Caco-2 (cell line): ENCODE data around the gene EN1. TPM values are rescaled to one million over a fixed set of nuclear protein-coding genes. Genes with fewer than 3 reads are reported as not detected.
A peak's percentile ranks its signal among the peaks of the same experiment; 100 is the strongest.

Experiments
- Bru-seq: library from RNA; stranded (reverse); fragments of 400-500 nt; gene quantifications from one replicate; lab custom pipeline; 2021; lab: Mats Ljungman, UMichigan
- BruChase-seq, 2 experiments: library from RNA; stranded (reverse); fragments of 400-500 nt; gene quantifications; one replicate each; lab custom pipeline; 2021; lab: Mats Ljungman, UMichigan
- BruUV-seq: library from RNA; stranded (reverse); fragments of 400-500 nt; replicated peaks from 2 replicates; lab custom pipeline; 2021; lab: Mats Ljungman, UMichigan
- CTCF ChIA-PET: fragments of 300-600 bp; sonication (Branson Sonifier 250); formaldehyde crosslinking; loops from one replicate; lab custom pipeline; 2022; ENCODE audit warnings: antibody characterized with exemption; lab: Charles Lee
- POLR2A ChIA-PET: fragments of 300-600 bp; sonication (Branson Sonifier 250); formaldehyde crosslinking; loops from one replicate; lab custom pipeline; 2022; ENCODE audit warnings: antibody characterized with exemption; lab: Charles Lee
- DNase-seq, 2 experiments: peaks; one replicate each; pipeline versions ENCODE4 v3.0.0 to v3.0.0-alpha.2; 2020 to 2022
- H3K27me3 ChIP-seq: replicated peaks from 2 replicates; pipeline ENCODE4 v1.6.0; 2011; ENCODE audit warnings: low read length; ENCODE audit not compliant: control insufficient read depth, insufficient read depth
- H3K36me3 ChIP-seq: 2 replicates; pipeline ENCODE4 v1.5.1; 2011; ENCODE audit warnings: low read length; ENCODE audit not compliant: control insufficient read depth, insufficient read depth
- H3K4me1 ChIP-seq: fragments of 250-450 bp; sonication (Bioruptor Pico); 2 replicates; pipeline ENCODE4 v1.5.1; 2020; ENCODE audit warnings: mild to moderate bottlenecking
- H3K4me3 ChIP-seq: 2 replicates; pipeline ENCODE4 v1.5.1; 2011; ENCODE audit warnings: low read depth, mild to moderate bottlenecking, control low read depth, low read length
- H3K9me3 ChIP-seq: fragments of 250-450 bp; sonication (Bioruptor Pico); 2 replicates; pipeline ENCODE4 v1.5.1; 2020; ENCODE audit warnings: mild to moderate bottlenecking, moderate library complexity
- H3K27ac Mint-ChIP-seq: one replicate; pipeline ENCODE4 v1.8.0; 2022; ENCODE audit warnings: mixed read lengths; ENCODE audit not compliant: unreplicated experiment
- H3K27me3 Mint-ChIP-seq: one replicate; pipeline ENCODE4 v1.8.0; 2022; ENCODE audit warnings: mixed read lengths; ENCODE audit not compliant: insufficient read depth, unreplicated experiment
- H3K36me3 Mint-ChIP-seq: one replicate; pipeline ENCODE4 v1.8.0; 2022; ENCODE audit warnings: mild to moderate bottlenecking, mixed read lengths; ENCODE audit not compliant: insufficient read depth, unreplicated experiment
- H3K4me1 Mint-ChIP-seq: one replicate; pipeline ENCODE4 v1.8.0; 2022; ENCODE audit warnings: low read depth, mixed read lengths; ENCODE audit not compliant: unreplicated experiment
- H3K4me3 Mint-ChIP-seq: one replicate; pipeline ENCODE4 v1.8.0; 2022; ENCODE audit warnings: mild to moderate bottlenecking, moderate library complexity, mixed read lengths; ENCODE audit not compliant: unreplicated experiment
- H3K9me3 Mint-ChIP-seq: one replicate; pipeline ENCODE4 v1.8.0; 2022; ENCODE audit warnings: mixed read lengths; ENCODE audit not compliant: unreplicated experiment
- intact Hi-C: fragments of 100-400 bp; cut with micrococcal nuclease; formaldehyde crosslinking; loops from one replicate; pipeline ENCODE4 v1.10.0; 2022; ENCODE audit not compliant: unreplicated experiment
- long read RNA-seq: library from polyadenylated mRNA; stranded (forward); transcript quantifications from one replicate; pipeline ENCODE4 v2.0.0, GENCODE V29; 2022
- total RNA-seq: library from RNA; stranded (reverse); gene quantifications from 2 replicates; pipeline ENCODE4 v1.2.3, GENCODE V29; 2022
- TF ChIP-seq, protein P1 (sequence below), 2 experiments: fragments of 200-600 bp in 1 of 2; IDR thresholded peaks; 1 replicate in 1 of 2; 2 replicates in 1 of 2; pipeline versions ENCODE4 v1.5.1 to v1.8.0; 2011 to 2022; ENCODE audit warnings: antibody characterized with exemption in 1 of 2, control low read depth in 1 of 2, inconsistent platforms in 1 of 2, low read depth in 1 of 2, low read length in 1 of 2, mild to moderate bottlenecking in 1 of 2, moderate library complexity in 1 of 2; ENCODE audit not compliant: insufficient read depth in 1 of 2, severe bottlenecking in 1 of 2, unreplicated experiment in 1 of 2

EN1 gene
- total RNA-seq (0.16 and 0.37 TPM in 2 replicates), Bru-seq, nascent RNA (not detected), BruChase-seq, experiment 1, labeled RNA remaining after a 2-hour chase (not detected), BruChase-seq, experiment 2, labeled RNA remaining after a 6-hour chase (not detected)
- long read RNA-seq: 0 reads

DNA sequence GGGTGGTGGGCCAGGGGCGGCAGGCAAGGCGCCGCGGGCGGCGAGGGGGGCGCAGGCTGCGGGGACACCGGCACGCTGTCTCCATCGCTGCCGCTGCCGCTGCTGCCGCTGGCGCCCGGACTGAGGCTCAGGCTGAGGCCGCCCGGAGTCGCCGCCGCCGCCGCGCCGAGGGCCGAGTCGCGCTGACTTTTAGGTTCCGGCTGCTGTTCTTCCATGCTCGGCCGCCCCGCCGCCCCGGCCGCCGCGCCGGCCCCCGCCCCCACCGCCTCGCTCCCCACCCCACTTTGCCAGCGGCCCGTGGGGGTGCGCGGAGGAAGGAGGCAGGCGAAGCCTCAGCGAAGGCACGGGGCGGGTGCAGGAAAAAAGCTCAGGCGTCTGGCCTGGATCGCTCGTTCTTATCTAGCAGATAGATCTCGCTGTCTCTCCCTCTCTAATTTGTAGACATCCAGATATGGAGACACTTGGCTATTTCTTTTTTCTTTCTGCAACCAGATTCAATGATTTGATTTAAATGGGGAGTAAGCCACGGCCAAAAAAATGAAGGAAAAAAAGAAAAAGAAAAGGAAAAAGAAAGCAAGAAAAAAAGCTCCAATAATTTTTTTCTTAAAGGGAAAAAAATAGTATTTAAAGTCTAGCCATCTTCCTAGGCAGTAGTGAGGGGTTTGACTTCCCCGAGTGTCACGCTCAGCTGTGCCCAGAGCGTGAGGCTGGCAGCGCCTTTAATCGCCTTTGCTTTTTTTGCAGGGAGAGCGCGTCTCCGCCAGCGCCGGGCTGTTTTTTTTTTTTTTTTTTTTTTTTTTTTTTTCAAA lies at the start of gene EN1:
Gene EN1 (minus strand): TSS at position 696 of the 809 bp plus-strand sequence. CDS start 481 bp downstream, at position 215.
- DNase-seq: peak in 1 of 2 experiments; percentile 23
- Mint-ChIP-seq H3K4me3 (peak within 1 kb of the TSS; percentile 62), H3K27ac (no peak within 1 kb of the TSS), H3K4me1 (peaks cover 6% of the 10 kb centered on the region), H3K9me3 (no peaks in the 10 kb centered on the region), H3K36me3 (no peaks in the 10 kb centered on the region), H3K27me3 (peaks cover 14% of the 10 kb centered on the region)
- Histone ChIP-seq H3K9me3 (no peaks in the 10 kb centered on the region), H3K27me3 (no peaks in the 10 kb centered on the region; the same call in 1 of the 2 replicates), H3K4me1 (no peaks in the 10 kb centered on the region), H3K36me3 (no peaks in the 10 kb centered on the region), H3K4me3 (peak within 1 kb of the TSS; percentile 28)
- no TSS peak for BruUV-seq
- POLR2A ChIA-PET: no interaction called here
- CTCF ChIA-PET: interaction anchor here (0.6 to 1.0 kb wide), 2 partner anchors 9 to 63 kb away, joined by 4 to 5 read pairs; no protein-coding TSS in a partner anchor
- TF ChIP-seq, protein P1, sequence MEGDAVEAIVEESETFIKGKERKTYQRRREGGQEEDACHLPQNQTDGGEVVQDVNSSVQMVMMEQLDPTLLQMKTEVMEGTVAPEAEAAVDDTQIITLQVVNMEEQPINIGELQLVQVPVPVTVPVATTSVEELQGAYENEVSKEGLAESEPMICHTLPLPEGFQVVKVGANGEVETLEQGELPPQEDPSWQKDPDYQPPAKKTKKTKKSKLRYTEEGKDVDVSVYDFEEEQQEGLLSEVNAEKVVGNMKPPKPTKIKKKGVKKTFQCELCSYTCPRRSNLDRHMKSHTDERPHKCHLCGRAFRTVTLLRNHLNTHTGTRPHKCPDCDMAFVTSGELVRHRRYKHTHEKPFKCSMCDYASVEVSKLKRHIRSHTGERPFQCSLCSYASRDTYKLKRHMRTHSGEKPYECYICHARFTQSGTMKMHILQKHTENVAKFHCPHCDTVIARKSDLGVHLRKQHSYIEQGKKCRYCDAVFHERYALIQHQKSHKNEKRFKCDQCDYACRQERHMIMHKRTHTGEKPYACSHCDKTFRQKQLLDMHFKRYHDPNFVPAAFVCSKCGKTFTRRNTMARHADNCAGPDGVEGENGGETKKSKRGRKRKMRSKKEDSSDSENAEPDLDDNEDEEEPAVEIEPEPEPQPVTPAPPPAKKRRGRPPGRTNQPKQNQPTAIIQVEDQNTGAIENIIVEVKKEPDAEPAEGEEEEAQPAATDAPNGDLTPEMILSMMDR (IDR thresholded peaks at IDR 0.05; ENCODE audit: insufficient read depth in 1 of 2, low read depth in 1 of 2, low read length in 1 of 2, severe bottlenecking in 1 of 2, unreplicated experiment in 1 of 2): no peak
- intact Hi-C loops: no loop called here

DNA sequence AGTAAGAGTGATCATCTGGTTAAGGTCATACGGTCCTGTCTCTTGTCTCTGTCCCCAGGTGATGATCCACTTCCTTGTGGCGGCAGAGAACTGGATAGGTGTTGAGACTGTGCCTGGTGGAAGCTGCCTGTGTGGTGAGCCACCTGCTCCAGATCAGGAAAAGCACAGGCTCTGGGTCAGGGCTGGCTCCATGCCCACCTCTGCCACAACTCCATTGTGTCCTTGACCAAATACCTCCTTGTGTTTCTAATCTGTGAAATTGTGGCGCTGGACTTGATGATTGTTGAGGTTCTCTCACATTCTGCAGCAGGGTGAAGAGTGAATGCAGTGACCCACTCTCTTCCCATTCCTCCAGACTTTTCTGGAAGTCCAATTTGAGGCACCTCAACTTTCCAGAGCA lies 45.7 kb upstream of the EN1 start:
- TF ChIP-seq, protein P1 (IDR thresholded peaks at IDR 0.05; ENCODE audit: insufficient read depth in 1 of 2, low read depth in 1 of 2, low read length in 1 of 2, severe bottlenecking in 1 of 2, unreplicated experiment in 1 of 2): no peak
- POLR2A ChIA-PET: no interaction called here

DNA sequence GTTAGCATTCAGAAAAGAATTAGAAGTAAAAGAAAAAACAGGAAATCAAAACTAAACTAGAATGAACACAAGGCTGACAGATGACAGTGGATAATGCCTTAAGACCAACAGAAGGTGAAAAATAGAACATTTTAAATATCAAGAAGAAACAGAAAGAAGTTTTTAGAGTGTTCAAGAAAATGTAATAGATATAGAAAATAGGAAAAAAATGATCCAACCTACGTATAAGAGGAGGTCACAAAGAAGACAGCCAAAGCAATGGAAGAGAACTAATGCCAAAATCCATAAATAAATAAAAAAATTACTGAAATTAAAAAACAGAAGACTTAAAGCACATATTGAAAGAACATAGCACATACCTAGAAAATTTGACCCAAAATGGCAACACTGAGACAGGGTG lies 42.5 kb upstream of the EN1 start:
- CTCF ChIA-PET: no interaction called here
- Mint-ChIP-seq H3K4me3 (no peak overlapping the region), H3K4me1 (no peaks in the 10 kb centered on the region), H3K27ac (no peak overlapping the region), H3K36me3 (no peaks in the 10 kb centered on the region), H3K27me3 (no peaks in the 10 kb centered on the region), H3K9me3 (peaks cover 26% of the 10 kb centered on the region)
- Histone ChIP-seq H3K27me3 (no peaks in the 10 kb centered on the region), H3K4me1 (no peaks in the 10 kb centered on the region), H3K4me3 (no peak overlapping the region), H3K9me3 (peaks cover 17% of the 10 kb centered on the region), H3K36me3 (no peaks in the 10 kb centered on the region)
- BruUV-seq: no TSS peak
- POLR2A ChIA-PET: no interaction called here
- DNase-seq: no peak
- intact Hi-C loops: no loop called here
- TF ChIP-seq, protein P1 (IDR thresholded peaks at IDR 0.05; ENCODE audit: insufficient read depth in 1 of 2, low read depth in 1 of 2, low read length in 1 of 2, severe bottlenecking in 1 of 2, unreplicated experiment in 1 of 2): no peak

More for the DNA sequence above, 45.7 kb upstream of the EN1 start:
- CTCF ChIA-PET: no interaction called here
- intact Hi-C loops: no loop called here
- Mint-ChIP-seq H3K4me1 (no peaks in the 10 kb centered on the region), H3K27ac (no peak overlapping the region), H3K9me3 (peaks cover 26% of the 10 kb centered on the region), H3K27me3 (no peaks in the 10 kb centered on the region), H3K4me3 (no peak overlapping the region), H3K36me3 (no peaks in the 10 kb centered on the region)
- no peak overlapping the region for H3K4me3 ChIP-seq
- no peaks in the 10 kb centered on the region for H3K36me3 ChIP-seq
- H3K27me3 ChIP-seq: no peaks in the 10 kb centered on the region
- peaks cover 17% of the 10 kb centered on the region for H3K9me3 ChIP-seq
- DNase-seq: no peak
- H3K4me1 ChIP-seq: no peaks in the 10 kb centered on the region
- no TSS peak for BruUV-seq
